NCI-H1694 (cell line): ENCODE data around the gene MYO1D.

Experiments
- DNase-seq: peaks from one replicate; lab custom pipeline; 2025; lab: John Stamatoyannopoulos, UW

Gene MYO1D

DNA sequence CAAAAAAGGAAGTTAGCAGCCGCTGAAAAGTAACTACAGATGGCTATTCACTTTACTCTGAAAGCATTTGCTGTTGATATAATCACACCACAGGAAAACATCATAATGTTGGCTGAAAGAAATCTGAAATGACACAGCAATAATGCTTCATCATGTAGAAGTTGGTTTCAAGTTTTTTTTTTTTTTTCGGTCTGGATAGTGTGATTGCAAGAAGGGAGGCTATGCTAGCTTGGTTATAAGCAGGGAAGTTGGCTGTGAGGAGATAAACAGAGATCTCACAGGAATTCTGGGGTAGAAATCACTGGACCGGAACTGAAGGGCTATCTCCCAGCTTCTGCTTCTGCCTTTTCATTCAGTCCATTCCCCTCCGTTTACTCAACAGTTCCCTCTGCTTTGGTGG is 57.9 kb downstream of the MYO1D start:
- no peak for DNase-seq

DNA sequence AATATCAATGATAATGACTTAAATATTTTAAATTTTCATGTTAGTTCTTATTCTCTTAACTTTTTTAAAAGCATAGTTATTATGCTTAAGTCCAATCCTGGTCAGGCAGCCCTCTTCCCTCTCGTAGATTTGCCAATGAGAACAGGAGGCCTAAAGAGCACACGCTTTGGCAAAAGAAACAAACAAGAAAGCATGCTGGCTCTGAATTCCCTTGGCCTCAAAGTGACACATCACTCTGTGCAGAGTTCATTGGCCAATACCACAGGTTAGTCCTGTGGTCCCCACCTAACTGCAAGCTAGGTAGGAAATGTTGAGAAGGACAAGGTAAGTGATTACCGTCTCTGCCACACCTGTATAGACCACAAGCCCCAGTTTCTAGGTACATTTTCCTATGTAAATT is 61.5 kb downstream of the MYO1D start:
- DNase-seq = no peak

DNA sequence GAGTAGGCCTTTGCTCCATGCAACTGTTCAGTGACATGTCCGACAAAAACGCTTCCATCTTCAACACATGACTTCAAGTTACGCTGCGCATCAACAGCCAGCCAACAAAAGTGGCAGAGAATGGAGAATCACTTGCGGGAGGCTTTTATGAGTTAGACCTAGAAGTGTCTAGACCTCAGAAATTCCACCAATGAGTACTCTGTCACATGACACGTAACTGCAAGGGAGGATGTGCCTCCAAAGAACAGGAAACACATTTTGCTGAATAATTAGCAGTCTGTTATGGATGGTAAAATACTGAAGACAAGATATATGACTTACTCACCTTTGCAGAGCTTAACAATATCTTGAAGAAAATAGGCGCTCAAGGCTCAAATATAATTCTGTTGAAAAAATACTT is 62.1 kb downstream of the MYO1D start:
- no peak for DNase-seq

DNA sequence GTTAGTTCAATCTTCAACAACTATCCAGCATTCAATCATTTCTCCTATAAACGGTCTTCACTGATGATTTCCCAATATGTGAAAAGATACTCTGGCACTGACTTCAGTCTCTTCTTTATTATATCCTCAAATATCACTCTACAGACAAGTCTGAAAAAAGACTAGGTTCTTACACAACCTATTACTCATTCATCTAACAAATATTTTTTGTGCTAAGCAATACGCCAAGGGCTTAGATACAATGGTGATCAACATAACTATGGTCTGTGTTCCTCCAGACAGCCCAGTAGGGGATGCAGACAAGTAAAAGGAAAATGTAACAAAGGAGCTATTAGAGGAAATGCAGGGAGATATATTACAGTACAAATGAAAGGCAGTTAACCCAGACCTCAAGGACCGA is 63.9 kb downstream of the MYO1D start:
- DNase-seq = no peak

DNA sequence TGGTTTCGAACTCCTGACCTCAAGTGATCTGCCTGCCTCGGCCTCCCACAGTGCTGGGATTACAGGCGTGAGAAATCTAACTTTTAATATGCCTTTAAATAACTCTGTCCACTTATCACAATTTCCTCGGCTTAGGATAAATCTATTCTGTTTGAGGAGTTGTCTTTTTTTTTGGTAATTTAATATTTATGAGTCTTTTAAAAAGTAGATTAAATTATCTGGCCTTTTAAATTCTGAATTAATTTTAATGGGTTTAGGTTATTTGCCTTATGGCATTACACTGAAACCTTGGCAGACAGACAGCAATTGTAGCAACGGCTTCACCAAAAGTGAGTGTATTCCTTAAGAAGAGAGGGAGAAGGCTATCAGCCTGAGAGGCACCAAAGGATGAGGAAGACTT is 66.2 kb downstream of the MYO1D start:
- DNase-seq = no peak

DNA sequence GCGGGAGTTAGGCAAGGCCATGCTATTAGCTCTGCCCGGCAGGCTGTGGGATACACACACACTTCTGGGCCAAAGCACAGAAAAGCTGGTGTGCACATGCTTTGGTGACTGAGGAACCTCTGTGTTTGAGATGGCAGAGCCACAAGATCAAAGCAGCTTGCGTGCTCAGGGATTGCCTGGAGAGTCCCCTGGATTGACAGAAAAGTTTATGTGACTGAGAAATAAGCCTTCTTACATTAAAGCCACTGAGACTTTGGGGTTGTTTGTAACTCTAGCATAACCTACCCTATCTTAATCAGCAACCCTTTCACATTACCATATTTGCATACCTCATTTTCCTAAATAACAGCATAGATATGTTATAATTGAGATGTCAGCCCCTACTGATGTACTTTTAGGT is 69.3 kb downstream of the MYO1D start:
- no peak for DNase-seq

DNA sequence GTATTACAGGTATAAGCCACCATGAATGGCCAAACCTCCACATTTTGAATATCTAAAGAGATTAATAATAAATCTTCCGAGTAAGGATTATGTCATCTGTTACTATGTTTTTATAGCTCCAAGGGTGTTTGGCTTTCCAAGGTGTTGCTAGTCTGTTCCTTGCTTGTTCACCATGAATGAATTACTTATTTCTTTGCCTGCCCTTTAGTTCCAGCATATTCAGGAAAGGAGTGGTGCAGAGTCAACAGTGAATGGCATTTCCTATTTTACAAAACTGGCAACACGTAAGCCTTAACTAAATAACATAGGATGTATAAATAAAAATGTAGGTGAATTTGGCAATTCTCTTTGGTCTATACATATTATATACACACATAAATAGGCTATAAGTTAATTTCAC is 70.3 kb downstream of the MYO1D start:
- DNase-seq = no peak

DNA sequence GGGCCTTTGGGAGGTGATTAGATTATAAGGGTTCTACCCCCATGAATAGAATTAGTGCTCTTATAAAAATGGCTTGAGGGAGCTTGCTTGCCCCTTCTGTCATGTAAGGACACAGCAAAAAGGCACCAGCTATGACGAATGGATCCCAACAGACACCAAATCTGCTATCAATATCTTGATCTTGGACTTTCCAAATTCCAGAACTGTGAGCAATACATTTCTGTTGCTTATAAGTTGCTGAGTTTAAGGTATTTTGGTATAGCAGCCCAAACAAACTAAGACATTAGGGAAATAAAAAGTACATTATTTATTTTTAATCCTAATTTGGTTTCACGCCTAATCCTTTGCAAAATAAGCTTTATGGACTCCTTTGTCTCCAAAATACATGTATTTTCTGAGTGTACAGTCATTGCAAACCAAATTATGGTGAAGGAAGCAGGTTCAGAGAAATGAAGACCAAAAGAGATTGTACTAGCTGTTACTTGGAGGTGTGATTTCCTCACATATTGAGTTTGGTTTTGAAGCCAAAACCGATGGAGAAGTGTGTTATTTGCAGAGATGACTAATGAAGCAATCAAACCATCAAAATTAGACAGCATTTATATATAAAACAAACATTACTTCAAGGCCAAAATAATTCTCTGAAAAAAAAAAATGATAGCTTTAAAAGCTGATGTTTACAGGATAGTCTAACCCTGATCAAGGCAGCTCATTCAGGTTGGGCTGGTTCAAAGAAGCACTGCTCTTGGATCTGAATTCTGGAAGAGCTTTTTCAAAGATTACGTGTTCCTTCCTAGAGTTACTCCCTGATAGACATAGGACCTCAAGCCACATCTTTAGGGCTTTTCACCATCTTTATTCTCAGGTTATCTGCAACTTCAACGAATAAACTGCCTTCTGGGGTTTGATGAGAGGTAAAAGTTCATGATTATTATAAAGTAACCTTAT is 71.6 kb downstream of the MYO1D start:
- no peak for DNase-seq

DNA sequence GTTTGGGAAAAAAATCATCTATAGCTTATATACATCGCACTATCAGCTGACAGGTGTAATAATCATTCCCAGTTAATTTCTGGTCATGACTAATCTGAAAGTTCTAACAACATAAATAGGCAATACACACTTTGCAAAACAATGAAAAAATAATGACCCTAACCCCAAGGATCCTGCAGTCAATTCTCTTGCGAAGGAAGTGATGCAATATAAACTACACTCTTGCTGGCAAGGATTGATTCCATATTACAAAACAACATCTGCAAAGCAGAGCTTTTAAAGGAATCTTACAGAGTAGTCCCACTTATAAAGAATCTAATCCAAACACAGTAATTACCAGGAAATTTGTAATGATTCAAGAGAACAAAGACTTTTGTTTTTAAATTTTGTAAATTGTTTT is 73.4 kb downstream of the MYO1D start:
- no peak for DNase-seq

DNA sequence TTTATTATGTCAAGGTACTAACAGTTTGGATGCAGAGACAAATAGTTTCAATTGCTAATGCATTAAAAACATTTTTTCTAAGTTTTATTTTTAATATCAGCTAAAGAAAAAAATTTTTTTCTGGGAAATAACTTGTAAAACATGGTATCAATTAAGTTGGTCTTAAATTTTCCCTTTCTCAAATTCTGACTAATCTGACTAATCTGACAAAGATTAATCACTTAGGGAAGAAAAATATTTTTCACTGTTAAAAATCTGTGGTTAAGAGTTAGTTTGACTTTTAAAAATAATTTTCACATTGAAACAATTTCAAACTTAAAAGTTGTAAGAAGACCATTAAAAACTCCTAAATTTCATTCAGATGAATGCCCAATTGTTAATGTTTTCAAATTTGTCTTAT is 74.6 kb downstream of the MYO1D start:
- DNase-seq = no peak

DNA sequence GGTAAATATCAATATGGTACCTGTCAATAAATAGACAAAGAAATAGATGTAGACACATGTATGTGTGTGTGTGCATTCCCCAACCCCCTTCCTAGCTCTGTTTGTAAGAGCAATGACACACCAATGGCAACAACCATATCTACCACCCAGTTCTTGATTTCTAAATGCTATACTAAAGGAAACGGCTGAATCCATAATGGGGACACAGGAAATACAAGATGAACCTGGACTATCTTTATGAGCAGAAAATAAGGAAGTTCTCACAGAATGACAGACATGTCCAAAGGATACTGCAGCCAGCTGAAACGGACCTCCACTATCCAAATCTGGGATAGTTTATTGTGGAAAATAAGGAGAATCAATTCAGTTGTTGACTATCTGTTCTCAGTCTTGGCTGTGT is 75.3 kb downstream of the MYO1D start:
- DNase-seq = no peak

DNA sequence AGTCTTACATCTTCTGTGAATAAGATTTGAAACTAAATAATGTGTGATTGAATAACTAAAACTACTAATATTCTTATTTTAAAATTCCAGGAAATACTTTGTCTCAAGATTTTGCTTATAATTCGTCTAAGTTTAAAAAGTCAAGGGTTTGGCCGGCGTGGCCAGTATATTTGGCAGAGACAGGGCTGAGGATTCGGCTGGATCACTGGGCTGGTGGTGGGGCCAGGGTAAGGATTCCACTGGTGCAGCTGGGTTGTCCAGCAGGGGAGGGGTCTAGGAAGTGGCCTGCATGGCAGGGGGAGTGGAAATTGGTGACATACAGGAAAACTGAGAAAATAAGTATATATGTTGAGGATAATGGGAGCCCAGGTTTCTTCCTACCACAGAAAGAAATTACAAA is 75.7 kb downstream of the MYO1D start:
- no peak for DNase-seq

DNA sequence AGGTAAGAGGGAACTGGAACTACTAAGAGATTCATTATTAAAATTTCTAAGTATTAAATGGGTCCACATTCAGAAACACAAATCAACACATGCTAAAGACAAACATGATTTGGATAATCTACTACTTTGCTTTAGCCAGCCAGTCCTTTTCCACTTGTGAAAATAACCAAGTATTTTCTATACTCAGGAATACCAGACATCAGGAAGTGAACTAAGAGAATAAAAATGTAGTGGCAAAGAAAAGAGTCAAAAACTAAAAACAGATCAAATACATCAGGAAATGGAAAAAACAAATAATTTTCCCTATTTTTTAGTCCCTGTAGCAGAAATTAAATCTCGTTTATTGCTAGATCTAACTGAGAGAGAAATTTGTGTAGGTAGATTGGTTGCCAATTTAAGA is 78.0 kb downstream of the MYO1D start:
- DNase-seq = no peak

DNA sequence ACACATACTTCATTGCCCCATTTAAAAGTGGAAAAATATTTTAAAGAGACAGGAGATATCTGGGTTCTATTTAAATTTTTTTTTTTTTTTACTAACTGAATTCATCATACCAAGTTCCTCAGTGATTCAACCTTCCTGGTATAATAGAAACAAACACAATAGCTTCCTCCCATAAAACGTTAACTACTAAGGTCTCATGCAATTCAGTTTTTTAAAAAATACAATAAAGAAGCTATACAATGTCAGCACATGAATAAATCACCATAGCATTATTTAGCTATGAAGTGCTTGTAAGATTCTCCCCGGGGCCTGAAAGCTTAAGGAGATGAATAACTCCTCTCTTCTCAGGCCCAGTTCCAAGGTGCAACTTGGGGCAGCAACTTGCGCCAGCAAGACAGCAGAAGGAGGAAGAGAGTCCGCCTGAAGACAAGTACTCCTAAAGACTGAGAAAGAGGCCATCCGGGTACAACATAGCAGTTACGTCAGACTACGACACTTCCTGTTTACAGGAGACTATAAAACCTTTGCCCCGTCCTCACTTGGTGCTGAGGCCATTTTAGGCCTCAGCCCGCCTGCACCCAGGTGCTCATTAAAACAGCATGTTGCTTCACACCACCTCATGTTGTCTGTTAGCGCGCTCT is 81.5 kb downstream of the MYO1D start:
- no peak for DNase-seq

DNA sequence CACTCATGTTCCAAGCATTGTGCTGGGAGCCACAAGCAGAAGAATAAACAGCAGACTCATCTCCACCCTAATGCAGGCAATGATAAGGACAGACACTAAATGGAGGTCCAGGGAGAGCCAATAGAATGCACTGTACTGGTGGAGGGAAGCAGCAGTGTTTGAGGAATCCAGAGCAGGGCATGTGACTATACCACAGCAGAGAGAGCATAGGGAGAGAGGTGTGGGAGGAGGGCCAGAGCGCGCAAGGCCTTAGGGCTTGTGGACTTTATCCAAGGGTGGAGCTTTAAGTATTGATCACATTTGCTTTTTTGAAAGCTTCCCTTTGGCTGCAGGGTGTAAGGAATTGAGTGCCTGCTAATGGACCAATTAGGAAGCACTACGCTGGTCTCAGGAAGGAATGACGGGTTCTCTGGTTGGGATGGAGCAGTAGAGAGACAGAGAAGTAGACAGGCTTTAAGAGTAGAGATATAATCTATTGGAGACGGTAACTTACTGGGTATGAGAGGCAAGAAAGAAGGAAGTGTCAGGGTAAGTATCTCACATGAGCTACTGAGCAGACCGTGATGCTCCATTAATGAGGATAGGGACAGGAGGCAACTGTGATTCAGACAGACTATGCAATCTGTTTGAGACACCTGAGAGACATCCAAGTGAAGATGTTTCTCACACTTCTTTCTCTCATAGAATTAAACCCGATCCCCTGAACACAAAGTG is 82.2 kb downstream of the MYO1D start:
- no peak for DNase-seq

DNA sequence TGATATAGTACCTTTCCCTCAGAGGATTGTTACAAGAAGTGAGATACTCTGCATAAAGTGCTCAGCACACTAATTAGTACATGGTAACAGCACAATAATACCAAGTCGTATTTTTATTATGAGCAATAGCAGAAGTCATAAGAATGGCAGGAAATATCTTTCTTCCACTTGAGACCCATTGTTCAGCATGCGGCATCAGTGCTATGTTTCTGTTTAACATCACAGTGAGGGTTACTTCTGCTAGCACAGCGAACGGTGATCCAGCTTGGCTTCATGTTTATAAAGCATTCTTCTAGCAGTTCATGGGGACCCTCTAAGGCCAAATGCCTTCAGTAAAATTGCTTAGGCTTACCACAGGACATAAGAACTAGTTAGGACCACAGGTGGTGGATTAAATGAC is 83.1 kb downstream of the MYO1D start:
- DNase-seq = no peak

DNA sequence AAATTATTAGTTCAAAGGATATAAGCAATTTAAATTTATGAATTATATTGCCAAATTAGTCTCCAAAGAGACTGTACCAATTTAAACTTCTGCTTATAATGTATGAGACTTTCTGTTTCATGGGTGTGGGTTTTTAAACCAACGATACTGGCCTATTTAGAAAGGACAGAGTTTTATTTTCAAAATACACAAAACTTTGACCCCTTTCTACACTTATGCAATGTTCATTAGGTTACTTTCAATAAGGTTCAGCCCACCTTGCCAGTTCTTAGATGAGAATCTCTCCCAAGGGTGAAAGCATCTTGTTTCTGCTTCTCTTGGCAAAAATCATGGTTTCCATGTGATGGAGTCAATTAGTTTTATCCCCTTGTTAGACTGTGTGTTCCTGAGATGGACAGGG is 84.7 kb downstream of the MYO1D start:
- DNase-seq = no peak

DNA sequence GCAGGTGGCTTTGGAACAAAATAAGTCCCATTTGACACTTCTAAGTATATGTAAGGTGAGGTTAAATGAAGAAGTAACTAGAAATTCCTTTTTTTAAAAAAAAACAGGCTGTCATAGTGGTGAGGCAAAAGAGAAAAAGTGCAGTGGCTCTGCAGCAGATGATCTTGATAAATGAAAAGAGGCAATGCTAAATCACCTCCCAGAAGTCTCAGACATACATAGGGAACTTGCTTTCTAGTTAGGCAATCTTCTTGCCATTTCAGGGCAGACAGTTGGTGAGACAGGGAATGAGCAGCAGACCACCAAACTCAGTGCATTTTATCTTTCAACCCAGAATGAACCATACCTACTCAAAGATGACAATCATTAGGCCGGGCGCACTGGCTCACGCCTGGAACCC is 90.8 kb downstream of the MYO1D start:
- no peak for DNase-seq

DNA sequence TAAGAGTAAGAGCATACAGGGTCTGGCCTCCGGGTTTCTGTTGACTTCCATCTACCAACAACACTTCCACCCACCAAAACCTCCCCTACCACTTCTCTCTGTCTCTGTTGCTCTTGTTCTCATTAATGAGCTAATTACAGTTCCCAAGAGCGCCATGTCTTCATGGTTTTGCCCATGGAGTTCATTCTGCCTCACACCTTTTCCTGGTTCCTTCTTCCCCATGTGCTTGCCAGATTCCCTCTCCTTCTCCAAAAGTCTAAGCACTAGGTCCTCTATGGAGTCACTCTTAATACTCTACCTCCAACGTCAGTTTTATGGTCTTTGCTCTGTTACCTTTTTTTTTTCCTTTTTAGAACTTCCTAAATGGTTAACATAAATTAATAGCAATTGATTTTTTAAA is 92.8 kb downstream of the MYO1D start:
- no peak for DNase-seq

DNA sequence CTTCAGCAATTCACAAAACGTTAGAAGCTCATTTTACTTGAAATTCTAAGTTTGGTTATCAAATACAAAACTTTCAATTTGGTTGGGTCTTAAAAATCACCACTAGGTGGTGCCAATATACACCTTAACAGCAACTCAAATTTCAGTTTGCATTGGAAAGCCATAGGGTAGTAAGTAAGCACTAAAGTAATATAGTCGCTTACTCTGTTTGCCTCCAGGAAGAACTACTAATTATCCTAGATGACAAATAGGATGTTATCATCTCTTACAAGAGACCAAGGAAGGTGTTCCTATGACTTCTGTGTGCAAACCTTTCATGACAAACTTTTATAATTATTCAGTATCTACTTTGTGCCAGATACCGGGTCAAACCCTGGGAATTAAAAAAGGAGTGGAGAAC is 93.3 kb downstream of the MYO1D start:
- DNase-seq = peak; percentile 78

DNA sequence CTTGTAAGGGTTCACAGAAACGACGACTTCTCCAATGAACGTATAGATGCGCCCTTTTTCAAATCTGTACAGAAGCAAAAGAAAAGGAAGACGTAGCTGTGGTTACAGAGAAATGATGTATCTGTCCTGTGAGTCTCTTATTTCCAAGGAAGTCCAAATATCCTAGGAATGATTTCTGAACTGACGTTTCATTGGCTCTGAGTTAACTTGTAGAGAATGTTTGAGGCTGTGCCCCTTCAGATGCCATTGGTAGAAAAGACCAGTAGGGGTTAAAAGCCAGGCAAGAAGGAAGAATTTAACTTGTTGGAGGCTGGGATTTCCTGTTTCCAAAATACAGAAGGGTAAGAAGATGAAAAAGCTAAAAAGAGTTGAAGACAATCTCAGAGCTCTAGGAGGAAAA is 96.2 kb downstream of the MYO1D start:
- no peak for DNase-seq

DNA sequence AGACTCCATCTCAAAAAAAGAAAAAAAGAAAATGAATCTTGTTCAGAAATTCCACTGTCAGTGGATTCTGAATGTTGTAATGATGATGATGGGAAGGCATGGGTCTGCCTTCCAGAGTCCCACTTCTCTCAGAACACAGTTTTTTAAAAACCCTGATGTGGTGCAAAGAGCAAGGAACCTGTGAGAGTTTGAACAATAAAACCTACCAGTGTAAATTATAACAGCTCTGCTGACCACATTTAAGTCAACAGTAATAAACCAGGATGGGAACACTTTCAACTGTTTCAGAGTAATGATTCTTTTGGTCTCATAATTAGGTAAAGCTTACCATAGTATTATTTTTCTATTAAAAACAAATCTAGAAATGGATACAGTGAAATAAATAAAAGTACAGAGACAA is 99.0 kb downstream of the MYO1D start:
- no peak for DNase-seq

DNA sequence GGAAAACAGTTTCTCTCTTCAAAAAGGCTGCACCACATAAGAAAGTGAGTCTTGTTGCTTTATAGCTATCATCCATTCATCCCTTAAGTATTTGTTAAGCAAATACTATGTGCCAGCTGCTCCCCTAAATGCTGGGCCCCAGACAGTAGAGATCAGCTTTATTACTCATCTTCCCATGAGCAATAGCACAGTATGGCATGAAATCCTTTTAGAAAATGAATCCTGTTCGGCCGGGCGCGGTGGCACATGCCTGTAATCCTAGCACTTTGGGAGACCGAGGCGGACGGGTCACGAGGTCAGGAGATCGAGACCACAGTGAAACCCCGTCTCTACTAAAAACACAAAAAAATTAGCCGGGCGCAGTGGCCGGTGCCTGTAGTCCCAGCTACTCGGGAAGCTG is 99.5 kb downstream of the MYO1D start:
- DNase-seq = no peak
